Gastrocnemius medialis (tissue), 4 donors: ENCODE measurements around the gene MAPK8.

Experiments used
- POLR2A ChIP-seq, 2 donors: fragments of 450-650 bp; IDR thresholded peaks; one replicate each; pipeline ENCODE4 v1.6.1; 2017; ENCODE audit warnings: antibody characterized with exemption in 2 of 2, mild to moderate bottlenecking in 2 of 2, moderate library complexity in 2 of 2
- TF ChIP-seq, protein P1 (sequence below), 5 experiments: fragments of 450-650 bp in 3 of 5; fragments of 200-600 bp in 2 of 5; sonication (generic) in 2 of 5; IDR thresholded peaks in 4 of 5; conservative IDR thresholded peaks in 1 of 5; 1 replicate in 4 of 5; 2 replicates in 1 of 5; pipeline ENCODE4 v1.5.1; 2016 to 2019; ENCODE audit warnings: antibody characterized with exemption in 5 of 5, mild to moderate bottlenecking in 3 of 5, moderate library complexity in 3 of 5

- TF ChIP-seq, protein P1, sequence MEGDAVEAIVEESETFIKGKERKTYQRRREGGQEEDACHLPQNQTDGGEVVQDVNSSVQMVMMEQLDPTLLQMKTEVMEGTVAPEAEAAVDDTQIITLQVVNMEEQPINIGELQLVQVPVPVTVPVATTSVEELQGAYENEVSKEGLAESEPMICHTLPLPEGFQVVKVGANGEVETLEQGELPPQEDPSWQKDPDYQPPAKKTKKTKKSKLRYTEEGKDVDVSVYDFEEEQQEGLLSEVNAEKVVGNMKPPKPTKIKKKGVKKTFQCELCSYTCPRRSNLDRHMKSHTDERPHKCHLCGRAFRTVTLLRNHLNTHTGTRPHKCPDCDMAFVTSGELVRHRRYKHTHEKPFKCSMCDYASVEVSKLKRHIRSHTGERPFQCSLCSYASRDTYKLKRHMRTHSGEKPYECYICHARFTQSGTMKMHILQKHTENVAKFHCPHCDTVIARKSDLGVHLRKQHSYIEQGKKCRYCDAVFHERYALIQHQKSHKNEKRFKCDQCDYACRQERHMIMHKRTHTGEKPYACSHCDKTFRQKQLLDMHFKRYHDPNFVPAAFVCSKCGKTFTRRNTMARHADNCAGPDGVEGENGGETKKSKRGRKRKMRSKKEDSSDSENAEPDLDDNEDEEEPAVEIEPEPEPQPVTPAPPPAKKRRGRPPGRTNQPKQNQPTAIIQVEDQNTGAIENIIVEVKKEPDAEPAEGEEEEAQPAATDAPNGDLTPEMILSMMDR (IDR thresholded peaks at IDR 0.05 in 4 of 5, conservative IDR thresholded peaks at IDR 0.05 in 1 of 5) = no peak
- no peak for TF ChIP-seq POLR2A (IDR thresholded peaks at IDR 0.05)
Observed at GRCh38 chr10:48463318-48464003, 157.0 kb downstream of the MAPK8 start.
